NCI-H345 treated with DMSO at 0.1 percent for 48 hours (cell line): ENCODE measurements around the gene PKP2.

ENCODE experiments used
- DNase-seq: peaks from one replicate; lab custom pipeline; 2025; ENCODE audit not compliant: unreplicated experiment; lab: John Stamatoyannopoulos, UW

The PKP2 gene

GRCh38 chr12:32819424-32819823, 77.2 kb downstream of the PKP2 start:
- DNase-seq = no peak

GRCh38 chr12:32811686-32812392, 84.7 kb downstream of the PKP2 start:
- DNase-seq = no peak

GRCh38 chr12:32809846-32810245, 86.7 kb downstream of the PKP2 start:
- DNase-seq = no peak

- no peak for DNase-seq
These were observed 87.4 kb downstream of the PKP2 start for GRCh38 chr12:32809196-32809595.

- DNase-seq = no peak
These were observed 92.3 kb downstream of the PKP2 start for GRCh38 chr12:32804301-32804700.

GRCh38 chr12:32801269-32801980, 95.2 kb downstream of the PKP2 start:
- DNase-seq = no peak

- DNase-seq = no peak
These were observed 102.3 kb downstream of the PKP2 start for GRCh38 chr12:32794281-32794680.

GRCh38 chr12:32789916-32790315, 106.7 kb downstream of the PKP2 start:
- no peak for DNase-seq

GRCh38 chr12:32789446-32789845, 107.1 kb downstream of the PKP2 start:
- no peak for DNase-seq

- no peak for DNase-seq
These were observed 108.2 kb downstream of the PKP2 start for GRCh38 chr12:32788405-32788804.

- no peak for DNase-seq
These were observed 111.0 kb downstream of the PKP2 start for GRCh38 chr12:32785557-32785956.

GRCh38 chr12:32783029-32783428, 113.5 kb downstream of the PKP2 start:
- DNase-seq = no peak

GRCh38 chr12:32780071-32780470, 116.5 kb downstream of the PKP2 start:
- DNase-seq = no peak

- no peak for DNase-seq
These were observed 118.8 kb downstream of the PKP2 start for GRCh38 chr12:32777691-32778175.

GRCh38 chr12:32777159-32777558, 119.4 kb downstream of the PKP2 start:
- no peak for DNase-seq

- no peak for DNase-seq
These were observed 120.3 kb downstream of the PKP2 start for GRCh38 chr12:32776258-32776657.

GRCh38 chr12:32773691-32774090, 122.9 kb downstream of the PKP2 start:
- no peak for DNase-seq

- no peak for DNase-seq
These were observed 126.4 kb downstream of the PKP2 start for GRCh38 chr12:32770141-32770540.

GRCh38 chr12:32768518-32768917, 128.1 kb downstream of the PKP2 start:
- DNase-seq = no peak

GRCh38 chr12:32765906-32766305, 130.7 kb downstream of the PKP2 start:
- no peak for DNase-seq

- no peak for DNase-seq
These were observed 134.9 kb downstream of the PKP2 start for GRCh38 chr12:32761716-32762115.

GRCh38 chr12:32757157-32757556, 139.4 kb downstream of the PKP2 start:
- DNase-seq = no peak
